ENCODE measurements around the gene TCF7L2.

The TCF7L2 gene

GRCh38 chr10:113019096-113019495 is 69.0 kb downstream of the TCF7L2 start:
- Histone ChIP-seq H3K27me3 (ENCODE audit: insufficient read depth, insufficient read length) (no peaks in the 10 kb centered on the region), H3K9me3 (ENCODE audit: insufficient read depth, low read length) (no peaks in the 10 kb centered on the region), H3K4me1 (ENCODE audit: insufficient read depth, insufficient read length) (peaks cover 14% of the 10 kb centered on the region), H3K4me3 (ENCODE audit: insufficient read length, low read depth) (no peak overlapping the region), H3K9ac (ENCODE audit: insufficient read length, low read depth) (no peak overlapping the region), H3K36me3 (ENCODE audit: insufficient read depth, insufficient read length, low read length) (peaks cover 6% of the 10 kb centered on the region)
- DNase-seq (ENCODE audit: low read depth, low spot score) = no peak
- TF ChIP-seq YY1 (IDR thresholded peaks at IDR 0.05; ENCODE audit: insufficient read depth, insufficient read length) (no peak), SUZ12 (IDR thresholded peaks at IDR 0.05; ENCODE audit: extremely low read depth, insufficient read depth, insufficient read length) (no peak), ZNF274 (IDR thresholded peaks at IDR 0.05; ENCODE audit: low read depth, low read length) (no peak)

GRCh38 chr10:113019692-113020474 is 69.8 kb downstream of the TCF7L2 start:
- peaks cover 14% of the 10 kb centered on the region for H3K4me1 ChIP-seq (ENCODE audit: insufficient read depth, insufficient read length)
- H3K9ac ChIP-seq (ENCODE audit: insufficient read length, low read depth) = no peak overlapping the region
- H3K36me3 ChIP-seq (ENCODE audit: insufficient read depth, insufficient read length, low read length) = peaks cover 6% of the 10 kb centered on the region
- H3K9me3 ChIP-seq (ENCODE audit: insufficient read depth, low read length) = no peaks in the 10 kb centered on the region
- no peaks in the 10 kb centered on the region for H3K27me3 ChIP-seq (ENCODE audit: insufficient read depth, insufficient read length)
- TF ChIP-seq SUZ12 (IDR thresholded peaks at IDR 0.05; ENCODE audit: extremely low read depth, insufficient read depth, insufficient read length) (no peak), YY1 (IDR thresholded peaks at IDR 0.05; ENCODE audit: insufficient read depth, insufficient read length) (no peak), ZNF274 (IDR thresholded peaks at IDR 0.05; ENCODE audit: low read depth, low read length) (no peak)
- H3K4me3 ChIP-seq (ENCODE audit: insufficient read length, low read depth) = no peak overlapping the region
- no peak for DNase-seq (ENCODE audit: low read depth, low spot score)

DNA sequence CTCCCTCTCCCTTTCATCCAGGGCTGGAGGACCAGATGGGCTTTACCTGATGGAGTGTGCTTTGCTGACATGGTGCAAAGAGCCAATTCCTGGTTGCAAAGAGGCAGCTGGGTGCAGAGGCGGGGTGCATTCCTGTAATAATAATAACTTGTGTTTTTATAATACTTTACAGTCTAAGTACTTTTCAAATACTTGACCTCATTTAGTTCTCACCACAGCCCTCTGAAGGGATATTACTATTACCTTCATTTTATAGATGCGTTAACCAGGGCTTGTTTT is 70.4 kb downstream of the TCF7L2 start:
- no peaks in the 10 kb centered on the region for H3K27me3 ChIP-seq (ENCODE audit: insufficient read depth, insufficient read length)
- no peak overlapping the region for H3K4me3 ChIP-seq (ENCODE audit: insufficient read length, low read depth)
- TF ChIP-seq YY1 (IDR thresholded peaks at IDR 0.05; ENCODE audit: insufficient read depth, insufficient read length) = no peak
- TF ChIP-seq ZNF274 (IDR thresholded peaks at IDR 0.05; ENCODE audit: low read depth, low read length) = no peak
- no peak for TF ChIP-seq SUZ12 (IDR thresholded peaks at IDR 0.05; ENCODE audit: extremely low read depth, insufficient read depth, insufficient read length)
- no peaks in the 10 kb centered on the region for H3K9me3 ChIP-seq (ENCODE audit: insufficient read depth, low read length)
- DNase-seq (ENCODE audit: low read depth, low spot score) = no peak
- H3K36me3 ChIP-seq (ENCODE audit: insufficient read depth, insufficient read length, low read length) = peaks cover 6% of the 10 kb centered on the region
- peaks cover 14% of the 10 kb centered on the region for H3K4me1 ChIP-seq (ENCODE audit: insufficient read depth, insufficient read length)
- H3K9ac ChIP-seq (ENCODE audit: insufficient read length, low read depth) = no peak overlapping the region

GRCh38 chr10:113020838-113021237 is 70.8 kb downstream of the TCF7L2 start:
- Histone ChIP-seq H3K36me3 (ENCODE audit: insufficient read depth, insufficient read length, low read length) (peaks cover 6% of the 10 kb centered on the region), H3K27me3 (ENCODE audit: insufficient read depth, insufficient read length) (no peaks in the 10 kb centered on the region), H3K9ac (ENCODE audit: insufficient read length, low read depth) (no peak overlapping the region), H3K4me3 (ENCODE audit: insufficient read length, low read depth) (no peak overlapping the region), H3K4me1 (ENCODE audit: insufficient read depth, insufficient read length) (peaks cover 14% of the 10 kb centered on the region), H3K9me3 (ENCODE audit: insufficient read depth, low read length) (no peaks in the 10 kb centered on the region)
- no peak for TF ChIP-seq SUZ12 (IDR thresholded peaks at IDR 0.05; ENCODE audit: extremely low read depth, insufficient read depth, insufficient read length)
- no peak for TF ChIP-seq YY1 (IDR thresholded peaks at IDR 0.05; ENCODE audit: insufficient read depth, insufficient read length)
- TF ChIP-seq ZNF274 (IDR thresholded peaks at IDR 0.05; ENCODE audit: low read depth, low read length) = no peak
- DNase-seq (ENCODE audit: low read depth, low spot score) = no peak

DNA sequence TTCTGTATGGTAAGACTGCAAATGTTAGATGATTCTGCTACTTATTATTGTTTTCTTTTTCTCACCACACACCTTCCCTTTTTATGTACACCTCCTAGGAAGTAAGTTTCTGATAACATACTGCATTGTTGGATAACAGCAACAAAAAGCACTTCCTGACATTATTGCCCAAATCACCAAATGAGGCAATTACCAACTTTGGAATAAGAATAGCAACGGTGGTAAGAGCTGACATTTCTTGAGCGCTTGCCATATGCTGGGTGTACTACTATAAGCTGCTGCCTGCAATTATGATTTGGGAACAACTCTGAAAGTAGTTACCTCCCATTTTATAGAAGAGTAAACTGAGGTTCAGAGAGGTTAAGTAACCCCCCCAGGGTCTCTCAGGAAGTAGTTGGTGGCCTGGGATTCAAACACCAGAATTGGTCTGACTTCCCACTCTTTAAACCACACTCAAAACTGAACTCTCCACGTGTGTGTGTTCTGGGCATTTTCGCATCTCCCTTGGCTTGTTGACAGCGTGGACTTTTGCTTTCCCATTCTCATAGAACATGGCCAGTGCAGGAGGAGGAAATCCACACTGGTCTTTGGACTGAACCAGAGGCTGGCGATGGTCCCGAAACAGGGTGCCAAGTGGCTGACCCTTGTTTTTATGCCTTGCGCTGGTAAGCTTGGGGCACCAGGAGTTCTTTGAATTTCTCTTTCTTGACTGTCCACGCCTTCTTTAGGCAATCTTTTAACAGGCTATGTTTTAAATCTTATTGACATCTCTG is 71.4 kb downstream of the TCF7L2 start:
- peaks cover 14% of the 10 kb centered on the region for H3K4me1 ChIP-seq (ENCODE audit: insufficient read depth, insufficient read length)
- H3K27me3 ChIP-seq (ENCODE audit: insufficient read depth, insufficient read length) = no peaks in the 10 kb centered on the region
- no peak overlapping the region for H3K9ac ChIP-seq (ENCODE audit: insufficient read length, low read depth)
- H3K4me3 ChIP-seq (ENCODE audit: insufficient read length, low read depth) = no peak overlapping the region
- DNase-seq (ENCODE audit: low read depth, low spot score) = no peak
- TF ChIP-seq YY1 (IDR thresholded peaks at IDR 0.05; ENCODE audit: insufficient read depth, insufficient read length) = no peak
- peaks cover 6% of the 10 kb centered on the region for H3K36me3 ChIP-seq (ENCODE audit: insufficient read depth, insufficient read length, low read length)
- no peaks in the 10 kb centered on the region for H3K9me3 ChIP-seq (ENCODE audit: insufficient read depth, low read length)

- Histone ChIP-seq H3K4me1 (ENCODE audit: insufficient read depth, insufficient read length) (peaks cover 16% of the 10 kb centered on the region), H3K27me3 (ENCODE audit: insufficient read depth, insufficient read length) (no peaks in the 10 kb centered on the region), H3K36me3 (ENCODE audit: insufficient read depth, insufficient read length, low read length) (peaks cover 6% of the 10 kb centered on the region), H3K4me3 (ENCODE audit: insufficient read length, low read depth) (no peak overlapping the region), H3K9me3 (ENCODE audit: insufficient read depth, low read length) (no peaks in the 10 kb centered on the region), H3K9ac (ENCODE audit: insufficient read length, low read depth) (no peak overlapping the region)
- no peak for TF ChIP-seq YY1 (IDR thresholded peaks at IDR 0.05; ENCODE audit: insufficient read depth, insufficient read length)
- TF ChIP-seq ZNF274 (IDR thresholded peaks at IDR 0.05; ENCODE audit: low read depth, low read length) = no peak
- no peak for TF ChIP-seq SUZ12 (IDR thresholded peaks at IDR 0.05; ENCODE audit: extremely low read depth, insufficient read depth, insufficient read length)
- no peak for DNase-seq (ENCODE audit: low read depth, low spot score)
Measured at GRCh38 chr10:113022265-113022664, 72.2 kb downstream of the TCF7L2 start.

GRCh38 chr10:113023017-113023416 is 73.0 kb downstream of the TCF7L2 start:
- Histone ChIP-seq H3K36me3 (ENCODE audit: insufficient read depth, insufficient read length, low read length) (peaks cover 6% of the 10 kb centered on the region), H3K27me3 (ENCODE audit: insufficient read depth, insufficient read length) (no peaks in the 10 kb centered on the region), H3K4me1 (ENCODE audit: insufficient read depth, insufficient read length) (peaks cover 17% of the 10 kb centered on the region), H3K4me3 (ENCODE audit: insufficient read length, low read depth) (no peak overlapping the region), H3K9ac (ENCODE audit: insufficient read length, low read depth) (no peak overlapping the region), H3K9me3 (ENCODE audit: insufficient read depth, low read length) (no peaks in the 10 kb centered on the region)
- DNase-seq (ENCODE audit: low read depth, low spot score) = no peak
- TF ChIP-seq ZNF274 (IDR thresholded peaks at IDR 0.05; ENCODE audit: low read depth, low read length) (no peak), SUZ12 (IDR thresholded peaks at IDR 0.05; ENCODE audit: extremely low read depth, insufficient read depth, insufficient read length) (no peak), YY1 (IDR thresholded peaks at IDR 0.05; ENCODE audit: insufficient read depth, insufficient read length) (no peak)

Measured in NT2/D1 (cell line).